C4-2B (cell line): ENCODE data around the gene HNRNPF.

Source experiments
- CTCF ChIP-seq: fragments of 450-650 bp; conservative IDR thresholded peaks from 2 replicates; pipeline ENCODE4 v1.5.1; 2017; ENCODE audit warnings: mild to moderate bottlenecking
- ZFX ChIP-seq: fragments of 450-650 bp; IDR thresholded peaks from 2 replicates; pipeline ENCODE4 v1.6.1; 2017

GRCh38 chr10:43448742-43449141, 39.8 kb upstream of the HNRNPF start:
- TF ChIP-seq CTCF (no peak), ZFX (no peak)
